Liver (tissue), 9 donors: ENCODE data around the gene DYRK4. TPM values are rescaled to one million over a fixed set of nuclear protein-coding genes. Genes with fewer than 3 reads are reported as not detected.

ENCODE experiments used
- DNase-seq: peaks from one replicate; pipeline ENCODE4 v3.0.0-alpha.2; 2017; ENCODE audit warnings: low spot score
- H3K27ac ChIP-seq, 2 donors: one replicate each; pipeline ENCODE4 v1.7.0; 2013; ENCODE audit warnings: inconsistent platforms in 2 of 2, low read length in 2 of 2, control low read depth in 1 of 2, low read depth in 1 of 2, mild to moderate bottlenecking in 1 of 2
- H3K27me3 ChIP-seq, 4 donors: one replicate each; pipeline versions ENCODE4 v1.6.1 to v1.7.0; 2013; ENCODE audit warnings: low read length in 3 of 4, inconsistent platforms in 1 of 4, mild to moderate bottlenecking in 1 of 4, moderate library complexity in 1 of 4; ENCODE audit not compliant: control insufficient read depth in 4 of 4, insufficient read depth in 4 of 4
- H3K36me3 ChIP-seq, 4 donors: one replicate each; pipeline versions ENCODE4 v1.6.1 to v1.7.0; 2013; ENCODE audit warnings: low read length in 3 of 4, mild to moderate bottlenecking in 3 of 4, low read depth in 1 of 4, moderate library complexity in 1 of 4; ENCODE audit not compliant: control insufficient read depth in 4 of 4, insufficient read depth in 3 of 4
- H3K4me1 ChIP-seq, 4 donors: one replicate each; pipeline versions ENCODE4 v1.6.1 to v1.7.0; 2013; ENCODE audit warnings: low read length in 3 of 4, mild to moderate bottlenecking in 3 of 4, moderate library complexity in 1 of 4; ENCODE audit not compliant: control insufficient read depth in 4 of 4, insufficient read depth in 4 of 4
- H3K4me3 ChIP-seq, 3 donors: one replicate each; pipeline versions ENCODE4 v1.6.1 to v1.7.0; 2013; ENCODE audit warnings: low read length in 3 of 3, control low read depth in 1 of 3, low read depth in 1 of 3, mild to moderate bottlenecking in 1 of 3
- H3K9ac ChIP-seq, 2 donors: one replicate each; pipeline ENCODE4 v1.7.0; 2013; ENCODE audit warnings: low read length in 2 of 2, mild to moderate bottlenecking in 2 of 2, moderate library complexity in 2 of 2, control low read depth in 1 of 2, low read depth in 1 of 2
- H3K9me3 ChIP-seq, 4 donors: one replicate each; pipeline versions ENCODE4 v1.6.1 to v1.7.0; 2013; ENCODE audit warnings: low read length in 3 of 4; ENCODE audit not compliant: control insufficient read depth in 4 of 4
- ATF3 ChIP-seq: IDR thresholded peaks from 2 replicates; pipeline ENCODE4 v1.6.1; 2016; ENCODE audit warnings: antibody characterized with exemption
- FOXA1 ChIP-seq: IDR thresholded peaks from 2 replicates; pipeline ENCODE4 v1.6.1; 2016; ENCODE audit warnings: antibody characterized with exemption
- FOXA2 ChIP-seq: IDR thresholded peaks from 2 replicates; pipeline ENCODE4 v1.6.1; 2016; ENCODE audit warnings: antibody characterized with exemption
- GABPA ChIP-seq, 2 donors: IDR thresholded peaks in 1 of 2; conservative IDR thresholded peaks in 1 of 2; 2 replicates each; pipeline ENCODE4 v1.6.1; 2016; ENCODE audit warnings: antibody characterized with exemption in 2 of 2, mild to moderate bottlenecking in 1 of 2, moderate library complexity in 1 of 2
- HNF4G ChIP-seq: IDR thresholded peaks from 2 replicates; pipeline ENCODE4 v1.6.1; 2016; ENCODE audit warnings: antibody characterized with exemption
- JUND ChIP-seq, 2 donors: IDR thresholded peaks; 2 replicates each; pipeline ENCODE4 v1.6.1; 2016; ENCODE audit warnings: antibody characterized with exemption in 2 of 2
- MAX ChIP-seq: IDR thresholded peaks from 2 replicates; pipeline ENCODE4 v1.6.1; 2016; ENCODE audit warnings: antibody characterized with exemption
- NR2F2 ChIP-seq: IDR thresholded peaks from 2 replicates; pipeline ENCODE4 v1.6.1; 2016; ENCODE audit warnings: antibody characterized with exemption
- RAD21 ChIP-seq, 2 donors: IDR thresholded peaks; 2 replicates each; pipeline ENCODE4 v1.6.1; 2016; ENCODE audit warnings: antibody characterized with exemption in 2 of 2, mild to moderate bottlenecking in 2 of 2
- RXRA ChIP-seq, 2 donors: IDR thresholded peaks; 2 replicates each; pipeline ENCODE4 v1.6.1; 2017 to 2018; ENCODE audit warnings: antibody characterized with exemption in 2 of 2, mild to moderate bottlenecking in 1 of 2
- SP1 ChIP-seq: IDR thresholded peaks from 2 replicates; pipeline ENCODE4 v1.6.1; 2018; ENCODE audit warnings: antibody characterized with exemption, mild to moderate bottlenecking
- TAF1 ChIP-seq: conservative IDR thresholded peaks from 2 replicates; pipeline ENCODE4 v1.6.1; 2016; ENCODE audit warnings: antibody characterized with exemption, mild to moderate bottlenecking
- WGBS: extraction: QIAGEN DNeasy Blood & Tissue Kit; methylation state at CpG from one replicate; pipeline ENCODE4 v1.1.7; 2013; 5-methylcytosine and 5-hydroxymethylcytosine counted together
- polyA plus RNA-seq, 2 donors: library from polyadenylated mRNA; stranded (reverse) in 1 of 2; unstranded in 1 of 2; fragments of 200-250 nt in 1 of 2; fragments of >200 nt in 1 of 2; fragmentation: Nextera tagmentation in 1 of 2; extraction: Ambion mirVana in 1 of 2; gene quantifications; one replicate each; pipeline versions ENCODE4 v1.2.1 to v1.2.3, GENCODE V29; 2013 to 2015
- total RNA-seq, 2 donors: library from RNA; depleted of rRNA; stranded (reverse); fragments of >200 nt; gene quantifications; one replicate each; pipeline ENCODE4 v1.2.3, GENCODE V29; 2014
- TF ChIP-seq, protein P1 (sequence below): fragments of 150-350 bp; IDR thresholded peaks from 2 replicates; pipeline ENCODE4 v1.5.1; 2017; ENCODE audit warnings: improper control_type of control experiment, low read depth, low read length; ENCODE audit not compliant: missing input control
- donor health status: healthy.
- donor health status: healthy.
- donor health status: healthy.
- donor health status: healthy.
- donor health status: healthy.

Gene DYRK4
- total and polyA plus RNA-seq, 4 donors, result 12.0 to 20.3 (median 14.4) TPM

DNA sequence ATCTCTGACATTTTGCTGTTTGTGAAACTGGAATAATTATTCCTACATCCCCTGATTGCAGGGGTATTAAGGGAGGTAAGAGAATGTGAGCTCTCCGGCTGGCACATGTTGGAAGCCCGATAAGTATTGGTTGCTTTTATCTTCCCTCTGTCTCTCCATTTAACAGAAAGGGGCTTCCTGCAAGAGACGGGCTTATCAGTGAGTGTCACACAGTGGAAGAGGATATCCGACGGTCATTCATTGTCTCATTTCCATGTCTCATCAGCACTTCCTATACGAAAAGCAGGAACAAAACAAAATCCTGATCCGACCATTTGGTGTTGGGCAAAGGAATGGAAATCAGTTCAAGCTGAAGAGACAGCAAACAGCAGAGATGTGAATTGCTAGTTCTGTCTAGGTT lies 10.7 kb downstream of the DYRK4 start:
- Histone ChIP-seq H3K4me1 (no peaks in the 10 kb centered on the region), H3K4me3 (no peak overlapping the region), H3K27ac (no peak overlapping the region), H3K27me3 (no peaks in the 10 kb centered on the region), H3K36me3 (no peaks in the 10 kb centered on the region), H3K9me3 (no peaks in the 10 kb centered on the region), H3K9ac (no peak overlapping the region)
- no peak for DNase-seq
- TF ChIP-seq TAF1 (no peak), NR2F2 (peak; percentile 45), RXRA (IDR thresholded peaks at IDR 0.05) (no peak)
- 71% methylated on average over 7 of the region's 7 CpGs for WGBS

GRCh38 chr12:4579305-4580102 lies 17.5 kb downstream of the DYRK4 start:
- H3K36me3 ChIP-seq, result no peaks in the 10 kb centered on the region
- H3K27ac ChIP-seq, result no peak overlapping the region
- DNase-seq, result no peak
- H3K9me3 ChIP-seq, result no peaks in the 10 kb centered on the region
- no peak overlapping the region for H3K9ac ChIP-seq
- 38% methylated on average over 8 of the region's 8 CpGs for WGBS
- H3K4me3 ChIP-seq, result no peak overlapping the region
- TF ChIP-seq RXRA (IDR thresholded peaks at IDR 0.05) (peak in 1 of 2 donors; percentile 9), NR2F2 (peak; percentile 94), ATF3 (no peak), GABPA (IDR thresholded peaks at IDR 0.05 in 1 of 2, conservative IDR thresholded peaks at IDR 0.05 in 1 of 2) (no peak), RAD21 (IDR thresholded peaks at IDR 0.05) (peak; percentile 59 to 64), TAF1 (no peak)
- TF ChIP-seq, protein P1, sequence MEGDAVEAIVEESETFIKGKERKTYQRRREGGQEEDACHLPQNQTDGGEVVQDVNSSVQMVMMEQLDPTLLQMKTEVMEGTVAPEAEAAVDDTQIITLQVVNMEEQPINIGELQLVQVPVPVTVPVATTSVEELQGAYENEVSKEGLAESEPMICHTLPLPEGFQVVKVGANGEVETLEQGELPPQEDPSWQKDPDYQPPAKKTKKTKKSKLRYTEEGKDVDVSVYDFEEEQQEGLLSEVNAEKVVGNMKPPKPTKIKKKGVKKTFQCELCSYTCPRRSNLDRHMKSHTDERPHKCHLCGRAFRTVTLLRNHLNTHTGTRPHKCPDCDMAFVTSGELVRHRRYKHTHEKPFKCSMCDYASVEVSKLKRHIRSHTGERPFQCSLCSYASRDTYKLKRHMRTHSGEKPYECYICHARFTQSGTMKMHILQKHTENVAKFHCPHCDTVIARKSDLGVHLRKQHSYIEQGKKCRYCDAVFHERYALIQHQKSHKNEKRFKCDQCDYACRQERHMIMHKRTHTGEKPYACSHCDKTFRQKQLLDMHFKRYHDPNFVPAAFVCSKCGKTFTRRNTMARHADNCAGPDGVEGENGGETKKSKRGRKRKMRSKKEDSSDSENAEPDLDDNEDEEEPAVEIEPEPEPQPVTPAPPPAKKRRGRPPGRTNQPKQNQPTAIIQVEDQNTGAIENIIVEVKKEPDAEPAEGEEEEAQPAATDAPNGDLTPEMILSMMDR, result peak; percentile 3
- peaks cover 0 to 4% (median 0%) of the 10 kb centered on the region in 4 donors for H3K27me3 ChIP-seq
- no peaks in the 10 kb centered on the region for H3K4me1 ChIP-seq

GRCh38 chr12:4580281-4580688 lies 18.3 kb downstream of the DYRK4 start:
- Histone ChIP-seq H3K27me3 (peaks cover 0 to 4% (median 0%) of the 10 kb centered on the region in 4 donors), H3K4me1 (no peaks in the 10 kb centered on the region), H3K9me3 (no peaks in the 10 kb centered on the region), H3K27ac (no peak overlapping the region), H3K4me3 (no peak overlapping the region), H3K9ac (no peak overlapping the region), H3K36me3 (no peaks in the 10 kb centered on the region)
- TF ChIP-seq SP1 (no peak), ATF3 (no peak), FOXA1 (no peak), MAX (no peak), FOXA2 (no peak), JUND (IDR thresholded peaks at IDR 0.05) (no peak), RXRA (IDR thresholded peaks at IDR 0.05) (no peak), TAF1 (no peak), HNF4G (no peak)
- DNase-seq, result no peak
- 66% methylated on average over 3 of the region's 3 CpGs for whole genome bisulfite sequencing
